HepG2 (cell line): ENCODE measurements around the gene RERE. TPM values are rescaled to one million over a fixed set of nuclear protein-coding genes. Genes with fewer than 3 reads are reported as not detected.

Source experiments
- ATAC-seq: fragments of 200-7000 bp; cut with Tn5 transposase; 3 replicates; pipeline ENCODE4 v1.9.1; 2020; ENCODE audit warnings: mild to moderate bottlenecking, moderate library complexity
- BruUV-seq: library from RNA; stranded (reverse); fragments of 400-500 nt; replicated peaks from 2 replicates; lab custom pipeline; 2021; lab: Mats Ljungman, UMichigan
- CTCF ChIA-PET: fragments of 300-600 bp; formaldehyde crosslinking; extraction: SDS; loops from one replicate; lab custom pipeline; 2021; ENCODE audit warnings: low total read pairs, inconsistent platforms, low intra/inter-chr PET ratio; lab: Yijun Ruan, JAX
- POLR2A ChIA-PET: fragments of 350-600 bp; sonication (Branson Sonifier 250); formaldehyde crosslinking; loops from one replicate; lab custom pipeline; 2020; ENCODE audit warnings: antibody characterized with exemption, inconsistent platforms; lab: Yijun Ruan, JAX
- DNase-seq: peaks from one replicate; pipeline ENCODE4 v3.0.0-alpha.2; 2015; ENCODE audit warnings: low spot score
- FAIRE-seq: peaks from 3 replicates; lab custom pipeline; 2011; peaks lifted over from hg19 to GRCh38; lab: Jason Lieb, UNC
- H2AFZ ChIP-seq: one replicate; pipeline ENCODE4 v1.6.1; 2011; ENCODE audit warnings: low read length, inconsistent platforms
- H3K27ac ChIP-seq: fragments of 300-600 bp; 3 replicates; pipeline ENCODE4 v1.8.0; 2011; ENCODE audit warnings: mixed run types, mild to moderate bottlenecking, mixed read lengths, low read length, inconsistent platforms; ENCODE audit not compliant: insufficient read depth; ENCODE audit errors: extremely low read length
- H3K27me3 ChIP-seq, 2 experiments: fragments of 200-600 bp in 1 of 2; 2 replicates in 1 of 2; 3 replicates in 1 of 2; pipeline versions ENCODE4 v1.6.0 to v1.8.0; 2011; ENCODE audit warnings: low read length in 2 of 2, mild to moderate bottlenecking in 2 of 2, moderate library complexity in 2 of 2, inconsistent platforms in 1 of 2; ENCODE audit not compliant: insufficient read depth in 2 of 2, control insufficient read depth in 1 of 2
- H3K36me3 ChIP-seq, 2 experiments: fragments of 200-600 bp in 1 of 2; replicated peaks in 1 of 2; 2 replicates in 1 of 2; 3 replicates in 1 of 2; pipeline versions ENCODE4 v1.5.1 to v1.8.0; 2011; ENCODE audit warnings: low read length in 2 of 2, inconsistent platforms in 1 of 2; ENCODE audit not compliant: insufficient read depth in 2 of 2, control insufficient read depth in 1 of 2
- H3K4me1 ChIP-seq: 2 replicates; pipeline ENCODE4 v1.5.1; 2012; ENCODE audit warnings: low read length, inconsistent platforms; ENCODE audit not compliant: insufficient read depth
- H3K4me2 ChIP-seq: 2 replicates; pipeline ENCODE4 v1.6.0; 2011; ENCODE audit warnings: low read depth, low read length, inconsistent platforms
- H3K4me3 ChIP-seq, 3 experiments: fragments of 200-600 bp in 1 of 3; sonication (generic), shearing (Covaris generic) in 1 of 3; replicated peaks in 1 of 3; 2 replicates each; pipeline ENCODE4 v1.5.1; 2011 to 2016; ENCODE audit warnings: low read length in 3 of 3, inconsistent platforms in 2 of 3, low read depth in 2 of 3, mild to moderate bottlenecking in 2 of 3, control low read depth in 1 of 3, mixed read lengths in 1 of 3; ENCODE audit not compliant: insufficient read depth in 1 of 3
- H3K79me2 ChIP-seq: one replicate; pipeline ENCODE4 v1.6.1; 2011; ENCODE audit warnings: low read length, inconsistent platforms; ENCODE audit not compliant: insufficient read depth
- H3K9ac ChIP-seq: 2 replicates; pipeline ENCODE4 v1.6.0; 2011; ENCODE audit warnings: mild to moderate bottlenecking, low read depth, low read length, inconsistent platforms; ENCODE audit not compliant: insufficient read depth
- H3K9me3 ChIP-seq: 2 replicates; pipeline ENCODE4 v1.5.1; 2012; ENCODE audit warnings: mild to moderate bottlenecking, low read length
- H4K20me1 ChIP-seq: 2 replicates; pipeline ENCODE4 v1.6.0; 2011; ENCODE audit warnings: inconsistent platforms, mild to moderate bottlenecking, low read length, moderate library complexity; ENCODE audit not compliant: insufficient read depth
- AKAP8 ChIP-seq: sonication (generic); formaldehyde crosslinking; IDR thresholded peaks from 2 replicates; pipeline ENCODE4 v1.5.1; 2020; ENCODE audit warnings: mild to moderate bottlenecking, missing genetic modification reagents
- ARNTL ChIP-seq: sonication (generic); formaldehyde crosslinking; IDR thresholded peaks from 2 replicates; pipeline ENCODE4 v1.4.0; 2020; ENCODE audit warnings: mild to moderate bottlenecking, missing genetic modification reagents
- CSRNP2 ChIP-seq: sonication (generic); formaldehyde crosslinking; conservative IDR thresholded peaks from 2 replicates; pipeline ENCODE4 v1.8.0; 2022; ENCODE audit warnings: low read depth, missing genetic modification reagents
- KDM6A ChIP-seq: IDR thresholded peaks from 2 replicates; pipeline ENCODE4 v1.6.1; 2016; ENCODE audit warnings: low read depth
- MAF1 ChIP-seq: sonication (generic); formaldehyde crosslinking; IDR thresholded peaks from 2 replicates; pipeline ENCODE4 v1.5.0; 2020; ENCODE audit warnings: missing genetic modification reagents, borderline replicate concordance
- SRSF9 ChIP-seq: fragments of 200-400 bp; formaldehyde crosslinking; IDR thresholded peaks from 2 replicates; pipeline ENCODE4 v1.6.1; 2018; ENCODE audit warnings: borderline replicate concordance, mild to moderate bottlenecking, low read depth, low read length; ENCODE audit not compliant: insufficient read depth, poor library complexity, severe bottlenecking
- ZNF138 ChIP-seq: sonication (generic); formaldehyde crosslinking; IDR thresholded peaks from 2 replicates; pipeline ENCODE4 v1.5.0; 2020; ENCODE audit warnings: mild to moderate bottlenecking, low read depth, missing genetic modification reagents
- ZNF589 ChIP-seq: sonication (generic); formaldehyde crosslinking; conservative IDR thresholded peaks from 2 replicates; pipeline ENCODE4 v1.8.0; 2022; ENCODE audit warnings: mild to moderate bottlenecking, moderate library complexity, missing genetic modification reagents
- ZNF615 ChIP-seq: sonication (generic); formaldehyde crosslinking; IDR thresholded peaks from 2 replicates; pipeline ENCODE4 v1.5.0; 2020; ENCODE audit warnings: mild to moderate bottlenecking, missing genetic modification reagents, borderline replicate concordance
- ZSCAN21 ChIP-seq: sonication (generic); formaldehyde crosslinking; IDR thresholded peaks from 2 replicates; pipeline ENCODE4 v1.8.0; 2022; ENCODE audit warnings: mild to moderate bottlenecking, missing genetic modification reagents, moderate library complexity, borderline replicate concordance
- WGBS: methylation state at CpG from one replicate; pipeline ENCODE4 v1.1.6; 2017; ENCODE audit warnings: low lambda C conversion rate; 5-methylcytosine and 5-hydroxymethylcytosine counted together
- in situ Hi-C: cut with HindIII; loops from 2 replicates; pipeline ENCODE4 v1.10.0; 2017; ENCODE audit warnings: low pct_unique_long_range_greater_than_20kb; ENCODE audit not compliant: extremely low pct_ligation_motif_present
- intact Hi-C: fragments of 100-400 bp; cut with micrococcal nuclease; formaldehyde crosslinking; loops from one replicate; pipeline ENCODE4 v1.10.0; 2022; ENCODE audit not compliant: unreplicated experiment
- polyA plus RNA-seq, 8 experiments: library from polyadenylated mRNA; depleted of rRNA in 3 of 8; stranded (reverse) in 7 of 8; unstranded in 1 of 8; fragments of >200 nt; fragmentation: Illumina TruSeq in 4 of 8; extraction: Trizol in 4 of 8; gene quantifications; 2 replicates each; pipeline versions ENCODE4 v1.2.1 to v1.2.3, GENCODE V29; 2011 to 2016; ENCODE audit warnings: low read depth in 4 of 8, missing spikeins in 1 of 8, mixed read lengths in 1 of 8; ENCODE audit not compliant: insufficient read depth in 1 of 8
- total RNA-seq, 5 experiments: library from RNA; depleted of rRNA; stranded (reverse); fragments of >200 nt; fragmentation: Illumina TruSeq; extraction: Trizol; gene quantifications; 2 replicates each; pipeline ENCODE4 v1.2.3, GENCODE V29; 2016; ENCODE audit warnings: low read depth in 1 of 5
- TF ChIP-seq, protein P1 (sequence below): sonication (generic); formaldehyde crosslinking; IDR thresholded peaks from 2 replicates; pipeline ENCODE4 v1.4.0; 2020; ENCODE audit warnings: missing genetic modification reagents

Gene RERE
- total and polyA plus RNA-seq, 2 of the 13 experiments (the other 11 are each of a cell fraction or from before 2014, with no cell fraction given) = 18.3 to 21.9 TPM

DNA sequence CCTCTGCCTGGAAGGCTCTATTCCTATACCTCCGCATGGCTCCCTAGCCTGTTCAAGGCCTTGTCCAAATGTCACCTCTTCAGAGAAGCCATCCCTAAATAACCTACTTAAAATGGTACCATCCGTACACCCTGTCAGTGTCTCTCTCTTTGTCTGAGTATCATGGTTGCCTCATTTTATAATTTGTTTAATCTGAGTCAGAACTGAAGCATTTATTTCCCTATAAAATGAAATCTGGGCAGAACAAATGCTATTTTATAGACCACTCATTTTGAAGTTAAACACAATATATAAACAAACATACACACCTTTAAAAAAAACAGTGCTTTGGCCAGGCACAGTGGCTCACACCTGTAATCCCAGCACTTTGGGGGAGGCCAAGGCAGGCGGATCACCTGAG is 30.2 kb downstream of the RERE start:
- BruUV-seq = no TSS peak
- in situ Hi-C loops (no loop called here), intact Hi-C loops (no loop called here)
- Histone ChIP-seq H3K9me3 (no peaks in the 10 kb centered on the region), H3K4me1 (peaks cover 43% of the 10 kb centered on the region), H4K20me1 (no peaks in the 10 kb centered on the region; the same call in none of the 2 replicates), H2AFZ (no peak overlapping the region), H3K4me2 (no peak overlapping the region), H3K4me3 (no peak overlapping the region), H3K79me2 (peaks cover 73% of the 10 kb centered on the region), H3K27ac (no peak overlapping the region), H3K9ac (no peak overlapping the region), H3K36me3 (peaks cover 0 to 10% of the 10 kb centered on the region in 2 experiments; a peak in 1 of 5 replicates), H3K27me3 (no peaks in the 10 kb centered on the region)
- WGBS = 94% methylated on average over 3 of the region's 3 CpGs
- POLR2A ChIA-PET = no interaction called here
- FAIRE-seq (no peak), ATAC-seq (no peak), DNase-seq (no peak)
- CTCF ChIA-PET = no interaction called here
- TF ChIP-seq ZNF138 (CRISPR knock-in tag) = no peak
- no peak for TF ChIP-seq ZNF615
- no peak for TF ChIP-seq MAF1 (CRISPR knock-in tag)
- TF ChIP-seq ZNF589 = no peak
- no peak for TF ChIP-seq CSRNP2 (CRISPR knock-in tag)
- no peak for TF ChIP-seq SRSF9
- no peak for TF ChIP-seq ZSCAN21
- TF ChIP-seq KDM6A (CRISPR knock-in tag) = no peak
- TF ChIP-seq ARNTL (CRISPR knock-in tag) = no peak
- TF ChIP-seq, protein P1, sequence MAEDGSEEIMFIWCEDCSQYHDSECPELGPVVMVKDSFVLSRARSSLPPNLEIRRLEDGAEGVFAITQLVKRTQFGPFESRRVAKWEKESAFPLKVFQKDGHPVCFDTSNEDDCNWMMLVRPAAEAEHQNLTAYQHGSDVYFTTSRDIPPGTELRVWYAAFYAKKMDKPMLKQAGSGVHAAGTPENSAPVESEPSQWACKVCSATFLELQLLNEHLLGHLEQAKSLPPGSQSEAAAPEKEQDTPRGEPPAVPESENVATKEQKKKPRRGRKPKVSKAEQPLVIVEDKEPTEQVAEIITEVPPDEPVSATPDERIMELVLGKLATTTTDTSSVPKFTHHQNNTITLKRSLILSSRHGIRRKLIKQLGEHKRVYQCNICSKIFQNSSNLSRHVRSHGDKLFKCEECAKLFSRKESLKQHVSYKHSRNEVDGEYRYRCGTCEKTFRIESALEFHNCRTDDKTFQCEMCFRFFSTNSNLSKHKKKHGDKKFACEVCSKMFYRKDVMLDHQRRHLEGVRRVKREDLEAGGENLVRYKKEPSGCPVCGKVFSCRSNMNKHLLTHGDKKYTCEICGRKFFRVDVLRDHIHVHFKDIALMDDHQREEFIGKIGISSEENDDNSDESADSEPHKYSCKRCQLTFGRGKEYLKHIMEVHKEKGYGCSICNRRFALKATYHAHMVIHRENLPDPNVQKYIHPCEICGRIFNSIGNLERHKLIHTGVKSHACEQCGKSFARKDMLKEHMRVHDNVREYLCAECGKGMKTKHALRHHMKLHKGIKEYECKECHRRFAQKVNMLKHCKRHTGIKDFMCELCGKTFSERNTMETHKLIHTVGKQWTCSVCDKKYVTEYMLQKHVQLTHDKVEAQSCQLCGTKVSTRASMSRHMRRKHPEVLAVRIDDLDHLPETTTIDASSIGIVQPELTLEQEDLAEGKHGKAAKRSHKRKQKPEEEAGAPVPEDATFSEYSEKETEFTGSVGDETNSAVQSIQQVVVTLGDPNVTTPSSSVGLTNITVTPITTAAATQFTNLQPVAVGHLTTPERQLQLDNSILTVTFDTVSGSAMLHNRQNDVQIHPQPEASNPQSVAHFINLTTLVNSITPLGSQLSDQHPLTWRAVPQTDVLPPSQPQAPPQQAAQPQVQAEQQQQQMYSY = no peak
- TF ChIP-seq AKAP8 (CRISPR knock-in tag) = no peak
